PC-9 (cell line): ENCODE data around the gene STX18. TPM values are rescaled to one million over a fixed set of nuclear protein-coding genes. Genes with fewer than 3 reads are reported as not detected.

Source experiments
- BruUV-seq: library from RNA; stranded (reverse); fragments of 400-500 nt; replicated peaks from 2 replicates; lab custom pipeline; 2021; lab: Mats Ljungman, UMichigan
- CTCF ChIA-PET: fragments of 300-600 bp; sonication (Branson Sonifier 250); formaldehyde crosslinking; loops from one replicate; lab custom pipeline; 2022; ENCODE audit warnings: antibody characterized with exemption; lab: Charles Lee
- POLR2A ChIA-PET: fragments of 300-600 bp; sonication (Branson Sonifier 250); formaldehyde crosslinking; loops from one replicate; lab custom pipeline; 2022; ENCODE audit warnings: antibody characterized with exemption; ENCODE audit not compliant: unreplicated experiment; lab: Charles Lee
- DNase-seq, 2 experiments: peaks; one replicate each; pipeline versions ENCODE4 v3.0.0 to v3.0.0-alpha.2; 2015 to 2022; ENCODE audit warnings: mixed read lengths in 1 of 2
- H2AFZ ChIP-seq: fragments of 200-600 bp; sonication (generic); 2 replicates; pipeline ENCODE4 v1.8.1; 2017; ENCODE audit warnings: antibody characterized with exemption
- H3F3A ChIP-seq: fragments of 200-600 bp; sonication (generic); 2 replicates; pipeline ENCODE4 v1.8.1; 2017; ENCODE audit warnings: antibody characterized with exemption, mild to moderate bottlenecking, low read depth; ENCODE audit not compliant: insufficient read depth
- H3K27ac ChIP-seq: fragments of 200-600 bp; sonication (generic); 2 replicates; pipeline ENCODE4 v1.6.1; 2016; ENCODE audit warnings: mixed run types
- H3K27me3 ChIP-seq: fragments of 200-600 bp; sonication (generic); 2 replicates; pipeline ENCODE4 v1.6.1; 2016; ENCODE audit warnings: low read depth, mixed run types; ENCODE audit not compliant: insufficient read depth
- H3K36me3 ChIP-seq: fragments of 200-600 bp; sonication (generic); 2 replicates; pipeline ENCODE4 v1.6.1; 2016; ENCODE audit warnings: low read depth, mixed run types
- H3K4me1 ChIP-seq: fragments of 200-600 bp; sonication (generic); replicated peaks from 2 replicates; pipeline ENCODE4 v1.6.1; 2016; ENCODE audit warnings: mixed run types; ENCODE audit not compliant: insufficient read depth
- H3K4me2 ChIP-seq: fragments of 200-600 bp; sonication (generic); 2 replicates; pipeline ENCODE4 v1.6.1; 2017; ENCODE audit warnings: mixed run types
- H3K4me3 ChIP-seq: fragments of 200-600 bp; sonication (generic); 2 replicates; pipeline ENCODE4 v1.6.1; 2016; ENCODE audit warnings: mixed run types
- H3K79me2 ChIP-seq: fragments of 200-600 bp; sonication (generic); 2 replicates; pipeline ENCODE4 v1.6.1; 2017; ENCODE audit warnings: low read depth, mixed run types
- H3K9me2 ChIP-seq: fragments of 200-600 bp; sonication (generic); 2 replicates; pipeline ENCODE4 v1.8.1; 2017; ENCODE audit warnings: mild to moderate bottlenecking; ENCODE audit not compliant: insufficient read depth
- H3K9me3 ChIP-seq: fragments of 200-600 bp; sonication (generic); 2 replicates; pipeline ENCODE4 v1.8.1; 2016; ENCODE audit warnings: low read depth; ENCODE audit not compliant: insufficient read depth
- H4K20me1 ChIP-seq: fragments of 200-600 bp; sonication (generic); 2 replicates; pipeline ENCODE4 v1.8.1; 2017; ENCODE audit not compliant: insufficient read depth
- EZH2 ChIP-seq: fragments of 200-600 bp; sonication (generic); IDR thresholded peaks from 2 replicates; pipeline ENCODE4 v1.8.0; 2017; ENCODE audit warnings: antibody characterized with exemption, low read depth
- intact Hi-C: fragments of 100-400 bp; cut with micrococcal nuclease; formaldehyde crosslinking; loops from one replicate; pipeline ENCODE4 v1.10.0; 2022; ENCODE audit not compliant: unreplicated experiment
- total RNA-seq: library from RNA; stranded (reverse); gene quantifications from 2 replicates; pipeline ENCODE4 v1.2.3, GENCODE V29; 2021
- TF ChIP-seq, protein P1 (sequence below): fragments of 200-600 bp; sonication (generic); conservative IDR thresholded peaks from 2 replicates; pipeline ENCODE4 v1.6.1; 2017; ENCODE audit warnings: mixed run types, antibody characterized with exemption, mild to moderate bottlenecking, moderate library complexity

STX18 gene
- total RNA-seq, 1 experiment from 2014 or later, result 30.5 TPM

DNA sequence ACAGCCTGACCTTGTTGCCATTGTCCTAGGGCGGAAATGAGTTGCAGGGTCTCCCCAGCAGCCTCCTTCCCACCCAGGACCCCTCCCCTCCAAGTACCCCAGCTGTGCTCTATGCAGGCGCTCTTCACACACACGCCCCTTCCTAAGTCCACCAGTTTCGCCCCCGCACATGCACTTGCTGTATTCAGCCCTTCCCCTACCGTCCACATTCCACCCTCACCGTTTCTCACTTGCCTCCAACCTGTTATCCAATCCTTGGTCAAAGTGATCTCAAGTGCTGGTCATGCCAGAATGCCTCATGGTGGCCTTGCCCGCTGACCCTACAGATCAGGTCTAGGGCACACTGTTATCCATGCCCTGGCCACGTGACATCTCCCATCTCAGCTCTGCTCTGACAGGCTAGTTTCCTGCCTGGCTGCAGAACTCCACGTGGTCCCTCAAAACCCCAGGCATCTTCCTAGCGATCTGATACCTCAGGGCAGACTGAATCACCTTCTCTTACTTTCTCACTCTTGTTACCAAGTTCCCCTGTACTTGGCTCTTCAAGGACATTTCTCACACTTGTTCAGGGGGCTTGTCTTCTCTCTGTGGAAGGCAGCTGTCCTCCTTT lies 115.2 kb downstream of the STX18 start:
- Histone ChIP-seq H3K9me2 (no peaks in the 10 kb centered on the region), H3K9me3 (no peaks in the 10 kb centered on the region), H3F3A (no peaks in the 10 kb centered on the region), H3K4me3 (no peak overlapping the region), H3K4me2 (no peak overlapping the region), H3K27me3 (no peaks in the 10 kb centered on the region), H2AFZ (no peak overlapping the region), H3K4me1 (no peaks in the 10 kb centered on the region), H3K27ac (no peak overlapping the region), H3K36me3 (no peaks in the 10 kb centered on the region), H4K20me1 (no peaks in the 10 kb centered on the region), H3K79me2 (no peaks in the 10 kb centered on the region)
- CTCF ChIA-PET, result no interaction called here
- POLR2A ChIA-PET, result no interaction called here
- intact Hi-C loops, result no loop called here
- TF ChIP-seq, protein P1, sequence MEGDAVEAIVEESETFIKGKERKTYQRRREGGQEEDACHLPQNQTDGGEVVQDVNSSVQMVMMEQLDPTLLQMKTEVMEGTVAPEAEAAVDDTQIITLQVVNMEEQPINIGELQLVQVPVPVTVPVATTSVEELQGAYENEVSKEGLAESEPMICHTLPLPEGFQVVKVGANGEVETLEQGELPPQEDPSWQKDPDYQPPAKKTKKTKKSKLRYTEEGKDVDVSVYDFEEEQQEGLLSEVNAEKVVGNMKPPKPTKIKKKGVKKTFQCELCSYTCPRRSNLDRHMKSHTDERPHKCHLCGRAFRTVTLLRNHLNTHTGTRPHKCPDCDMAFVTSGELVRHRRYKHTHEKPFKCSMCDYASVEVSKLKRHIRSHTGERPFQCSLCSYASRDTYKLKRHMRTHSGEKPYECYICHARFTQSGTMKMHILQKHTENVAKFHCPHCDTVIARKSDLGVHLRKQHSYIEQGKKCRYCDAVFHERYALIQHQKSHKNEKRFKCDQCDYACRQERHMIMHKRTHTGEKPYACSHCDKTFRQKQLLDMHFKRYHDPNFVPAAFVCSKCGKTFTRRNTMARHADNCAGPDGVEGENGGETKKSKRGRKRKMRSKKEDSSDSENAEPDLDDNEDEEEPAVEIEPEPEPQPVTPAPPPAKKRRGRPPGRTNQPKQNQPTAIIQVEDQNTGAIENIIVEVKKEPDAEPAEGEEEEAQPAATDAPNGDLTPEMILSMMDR, result no peak
- TF ChIP-seq EZH2, result no peak
- DNase-seq, result no peak
- BruUV-seq, result no TSS peak

GRCh38 chr4:4425696-4426095 lies 116.2 kb downstream of the STX18 start:
- intact Hi-C loops, result no loop called here
- ChIA-PET CTCF (no interaction called here), POLR2A (no interaction called here)
- Histone ChIP-seq H3K27ac (no peak overlapping the region), H4K20me1 (no peaks in the 10 kb centered on the region), H3K4me2 (no peak overlapping the region), H3K79me2 (no peaks in the 10 kb centered on the region), H3K9me3 (no peaks in the 10 kb centered on the region), H2AFZ (no peak overlapping the region), H3K4me3 (no peak overlapping the region), H3K27me3 (no peaks in the 10 kb centered on the region), H3K36me3 (no peaks in the 10 kb centered on the region), H3F3A (no peaks in the 10 kb centered on the region), H3K9me2 (no peaks in the 10 kb centered on the region), H3K4me1 (no peaks in the 10 kb centered on the region)
- no TSS peak for BruUV-seq
- DNase-seq, result no peak
- no peak for TF ChIP-seq EZH2
- TF ChIP-seq, protein P1, result no peak

GRCh38 chr4:4425119-4425690 lies 116.6 kb downstream of the STX18 start:
- Histone ChIP-seq H3K4me3 (no peak overlapping the region), H3K79me2 (no peaks in the 10 kb centered on the region), H3K27ac (no peak overlapping the region), H3K4me2 (no peak overlapping the region), H3K9me3 (no peaks in the 10 kb centered on the region), H3K27me3 (no peaks in the 10 kb centered on the region), H3K9me2 (no peaks in the 10 kb centered on the region), H3F3A (no peaks in the 10 kb centered on the region), H3K36me3 (no peaks in the 10 kb centered on the region), H2AFZ (no peak overlapping the region), H3K4me1 (no peaks in the 10 kb centered on the region), H4K20me1 (no peaks in the 10 kb centered on the region)
- ChIA-PET POLR2A (no interaction called here), CTCF (no interaction called here)
- DNase-seq, result no peak
- TF ChIP-seq, protein P1, result no peak
- TF ChIP-seq EZH2, result no peak
- intact Hi-C loops, result no loop called here
- BruUV-seq, result no TSS peak
